Measurements from ENCODE around the gene HOXD11. TPM values are rescaled to one million over a fixed set of nuclear protein-coding genes. Genes with fewer than 3 reads are reported as not detected.

The HOXD11 gene
- total RNA-seq, 1 donor = not detected

GRCh38 chr2:176156301-176156806, 49.3 kb downstream of the HOXD11 start:
- no peaks in the 10 kb centered on the region for H3K4me1 ChIP-seq (ENCODE audit: insufficient read depth, low read length)
- no peaks in the 10 kb centered on the region for H3K9me3 ChIP-seq (ENCODE audit: low read depth, low read length)
- no peaks in the 10 kb centered on the region for H4K20me1 ChIP-seq (ENCODE audit: insufficient read depth, low read length)
- H3K27me3 ChIP-seq (ENCODE audit: insufficient read depth, low read length) = peaks cover 25% of the 10 kb centered on the region
- TF ChIP-seq CTCF (IDR thresholded peaks at IDR 0.05; ENCODE audit: extremely low read depth, low read depth, low read length) = no peak
- H3K79me2 ChIP-seq (ENCODE audit: insufficient read depth, low read length) = no peaks in the 10 kb centered on the region
- no peak for DNase-seq (ENCODE audit: insufficient read length, low spot score, missing footprints)
- no peaks in the 10 kb centered on the region for H3K36me3 ChIP-seq (ENCODE audit: insufficient read depth, low read length)
- no peak overlapping the region for H3K4me2 ChIP-seq (ENCODE audit: insufficient read depth, low read length)
- no peak overlapping the region for H2AFZ ChIP-seq (ENCODE audit: low read length)
- H3K27ac ChIP-seq (ENCODE audit: low read depth, low read length) = no peak overlapping the region
- H3K4me3 ChIP-seq (ENCODE audit: insufficient read depth, low read length) = no peak overlapping the region

GRCh38 chr2:176156807-176157498, 49.9 kb downstream of the HOXD11 start, which contains the start of gene HOXD3:
Gene HOXD3, plus strand, starts transcription at chr2:176157307. Its CDS starts 11,808 bp downstream, at chr2:176169115.
- no peak within 1 kb of the TSS for H3K27ac ChIP-seq (ENCODE audit: low read depth, low read length)
- no peaks in the 10 kb centered on the region for H3K79me2 ChIP-seq (ENCODE audit: insufficient read depth, low read length)
- DNase-seq (ENCODE audit: insufficient read length, low spot score, missing footprints) = no peak
- no peaks in the 10 kb centered on the region for H3K36me3 ChIP-seq (ENCODE audit: insufficient read depth, low read length)
- peaks cover 30% of the 10 kb centered on the region for H3K27me3 ChIP-seq (ENCODE audit: insufficient read depth, low read length)
- no peaks in the 10 kb centered on the region for H3K9me3 ChIP-seq (ENCODE audit: low read depth, low read length)
- H3K4me2 ChIP-seq (ENCODE audit: insufficient read depth, low read length) = no peak within 1 kb of the TSS
- no peak within 1 kb of the TSS for H2AFZ ChIP-seq (ENCODE audit: low read length)
- H4K20me1 ChIP-seq (ENCODE audit: insufficient read depth, low read length) = no peaks in the 10 kb centered on the region
- no peak within 1 kb of the TSS for H3K4me3 ChIP-seq (ENCODE audit: insufficient read depth, low read length)
- no peak for TF ChIP-seq CTCF (IDR thresholded peaks at IDR 0.05; ENCODE audit: extremely low read depth, low read depth, low read length)
- peaks cover 5% of the 10 kb centered on the region for H3K4me1 ChIP-seq (ENCODE audit: insufficient read depth, low read length)

- H3K4me2 ChIP-seq (ENCODE audit: insufficient read depth, low read length) = no peak overlapping the region
- TF ChIP-seq CTCF (IDR thresholded peaks at IDR 0.05; ENCODE audit: extremely low read depth, low read depth, low read length) = no peak
- peaks cover 37% of the 10 kb centered on the region for H3K27me3 ChIP-seq (ENCODE audit: insufficient read depth, low read length)
- no peaks in the 10 kb centered on the region for H4K20me1 ChIP-seq (ENCODE audit: insufficient read depth, low read length)
- H3K27ac ChIP-seq (ENCODE audit: low read depth, low read length) = no peak overlapping the region
- no peak for DNase-seq (ENCODE audit: insufficient read length, low spot score, missing footprints)
- no peaks in the 10 kb centered on the region for H3K79me2 ChIP-seq (ENCODE audit: insufficient read depth, low read length)
- no peak overlapping the region for H2AFZ ChIP-seq (ENCODE audit: low read length)
- H3K4me1 ChIP-seq (ENCODE audit: insufficient read depth, low read length) = peaks cover 12% of the 10 kb centered on the region
- no peaks in the 10 kb centered on the region for H3K36me3 ChIP-seq (ENCODE audit: insufficient read depth, low read length)
- H3K4me3 ChIP-seq (ENCODE audit: insufficient read depth, low read length) = no peak overlapping the region
- H3K9me3 ChIP-seq (ENCODE audit: low read depth, low read length) = no peaks in the 10 kb centered on the region
These were observed 50.6 kb downstream of the HOXD11 start for GRCh38 chr2:176157499-176158185.

DNA sequence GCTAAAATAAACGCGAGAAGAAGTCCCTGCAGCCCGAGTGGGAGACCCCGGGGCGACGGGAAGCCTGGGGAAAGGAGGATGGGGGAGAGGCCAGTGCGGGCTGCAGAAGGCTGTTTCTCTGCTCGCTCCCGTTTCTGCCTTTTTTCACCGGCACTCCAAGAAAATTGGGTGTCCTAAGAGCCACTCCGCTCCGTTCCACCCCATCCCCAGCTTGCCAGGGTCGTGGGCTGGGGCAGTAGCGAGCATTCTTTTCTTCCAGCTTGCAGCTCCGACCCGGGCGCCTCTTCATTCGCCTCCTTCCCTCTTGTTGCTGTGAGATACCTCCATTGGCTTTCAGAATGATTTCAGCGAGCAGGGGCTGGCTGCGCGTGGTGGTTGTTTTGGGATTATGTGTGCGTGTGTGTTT, 51.1 kb downstream of the HOXD11 start:
- DNase-seq (ENCODE audit: insufficient read length, low spot score, missing footprints) = no peak
- Histone ChIP-seq H3K4me3 (ENCODE audit: insufficient read depth, low read length) (no peak overlapping the region), H3K27ac (ENCODE audit: low read depth, low read length) (no peak overlapping the region), H3K4me2 (ENCODE audit: insufficient read depth, low read length) (no peak overlapping the region), H4K20me1 (ENCODE audit: insufficient read depth, low read length) (no peaks in the 10 kb centered on the region), H3K9me3 (ENCODE audit: low read depth, low read length) (no peaks in the 10 kb centered on the region), H3K79me2 (ENCODE audit: insufficient read depth, low read length) (no peaks in the 10 kb centered on the region), H3K27me3 (ENCODE audit: insufficient read depth, low read length) (peaks cover 42% of the 10 kb centered on the region), H2AFZ (ENCODE audit: low read length) (no peak overlapping the region), H3K36me3 (ENCODE audit: insufficient read depth, low read length) (no peaks in the 10 kb centered on the region), H3K4me1 (ENCODE audit: insufficient read depth, low read length) (peaks cover 12% of the 10 kb centered on the region)
- no peak for TF ChIP-seq CTCF (IDR thresholded peaks at IDR 0.05; ENCODE audit: extremely low read depth, low read depth, low read length)
